PC-9 (cell line): ENCODE results near the gene CNPY3. TPM values are rescaled to one million over a fixed set of nuclear protein-coding genes. Genes with fewer than 3 reads are reported as not detected.

ENCODE experiments used
- BruUV-seq: library from RNA; stranded (reverse); fragments of 400-500 nt; replicated peaks from 2 replicates; lab custom pipeline; 2021; lab: Mats Ljungman, UMichigan
- CTCF ChIA-PET: fragments of 300-600 bp; sonication (Branson Sonifier 250); formaldehyde crosslinking; loops from one replicate; lab custom pipeline; 2022; ENCODE audit warnings: antibody characterized with exemption; lab: Charles Lee
- POLR2A ChIA-PET: fragments of 300-600 bp; sonication (Branson Sonifier 250); formaldehyde crosslinking; loops from one replicate; lab custom pipeline; 2022; ENCODE audit warnings: antibody characterized with exemption; ENCODE audit not compliant: unreplicated experiment; lab: Charles Lee
- DNase-seq, 2 experiments: peaks; one replicate each; pipeline versions ENCODE4 v3.0.0 to v3.0.0-alpha.2; 2015 to 2022; ENCODE audit warnings: mixed read lengths in 1 of 2
- H2AFZ ChIP-seq: fragments of 200-600 bp; sonication (generic); 2 replicates; pipeline ENCODE4 v1.8.1; 2017; ENCODE audit warnings: antibody characterized with exemption
- H3F3A ChIP-seq: fragments of 200-600 bp; sonication (generic); 2 replicates; pipeline ENCODE4 v1.8.1; 2017; ENCODE audit warnings: antibody characterized with exemption, mild to moderate bottlenecking, low read depth; ENCODE audit not compliant: insufficient read depth
- H3K27ac ChIP-seq: fragments of 200-600 bp; sonication (generic); 2 replicates; pipeline ENCODE4 v1.6.1; 2016; ENCODE audit warnings: mixed run types
- H3K27me3 ChIP-seq: fragments of 200-600 bp; sonication (generic); 2 replicates; pipeline ENCODE4 v1.6.1; 2016; ENCODE audit warnings: low read depth, mixed run types; ENCODE audit not compliant: insufficient read depth
- H3K36me3 ChIP-seq: fragments of 200-600 bp; sonication (generic); 2 replicates; pipeline ENCODE4 v1.6.1; 2016; ENCODE audit warnings: low read depth, mixed run types
- H3K4me1 ChIP-seq: fragments of 200-600 bp; sonication (generic); replicated peaks from 2 replicates; pipeline ENCODE4 v1.6.1; 2016; ENCODE audit warnings: mixed run types; ENCODE audit not compliant: insufficient read depth
- H3K4me2 ChIP-seq: fragments of 200-600 bp; sonication (generic); 2 replicates; pipeline ENCODE4 v1.6.1; 2017; ENCODE audit warnings: mixed run types
- H3K4me3 ChIP-seq: fragments of 200-600 bp; sonication (generic); 2 replicates; pipeline ENCODE4 v1.6.1; 2016; ENCODE audit warnings: mixed run types
- H3K79me2 ChIP-seq: fragments of 200-600 bp; sonication (generic); 2 replicates; pipeline ENCODE4 v1.6.1; 2017; ENCODE audit warnings: low read depth, mixed run types
- H3K9me2 ChIP-seq: fragments of 200-600 bp; sonication (generic); 2 replicates; pipeline ENCODE4 v1.8.1; 2017; ENCODE audit warnings: mild to moderate bottlenecking; ENCODE audit not compliant: insufficient read depth
- H3K9me3 ChIP-seq: fragments of 200-600 bp; sonication (generic); 2 replicates; pipeline ENCODE4 v1.8.1; 2016; ENCODE audit warnings: low read depth; ENCODE audit not compliant: insufficient read depth
- H4K20me1 ChIP-seq: fragments of 200-600 bp; sonication (generic); 2 replicates; pipeline ENCODE4 v1.8.1; 2017; ENCODE audit not compliant: insufficient read depth
- CTCF ChIP-seq: fragments of 200-600 bp; sonication (generic); conservative IDR thresholded peaks from 2 replicates; pipeline ENCODE4 v1.6.1; 2017; ENCODE audit warnings: mixed run types, antibody characterized with exemption, mild to moderate bottlenecking, moderate library complexity
- EZH2 ChIP-seq: fragments of 200-600 bp; sonication (generic); IDR thresholded peaks from 2 replicates; pipeline ENCODE4 v1.8.0; 2017; ENCODE audit warnings: antibody characterized with exemption, low read depth
- intact Hi-C: fragments of 100-400 bp; cut with micrococcal nuclease; formaldehyde crosslinking; loops from one replicate; pipeline ENCODE4 v1.10.0; 2022; ENCODE audit not compliant: unreplicated experiment
- total RNA-seq: library from RNA; stranded (reverse); gene quantifications from 2 replicates; pipeline ENCODE4 v1.2.3, GENCODE V29; 2021

Gene CNPY3
- total RNA-seq, 1 experiment from 2014 or later: 47.7 TPM

GRCh38 chr6:42962096-42962495 lies 32.8 kb downstream of the CNPY3 start:
- H3K27me3 ChIP-seq: no peaks in the 10 kb centered on the region
- H3F3A ChIP-seq: peaks cover 9% of the 10 kb centered on the region; the same call in 1 of the 2 replicates
- TF ChIP-seq EZH2 (no peak), CTCF (no peak)
- H3K4me1 ChIP-seq: peaks cover 11% of the 10 kb centered on the region
- H3K9me2 ChIP-seq: no peaks in the 10 kb centered on the region
- no peak overlapping the region for H3K27ac ChIP-seq
- no peaks in the 10 kb centered on the region for H4K20me1 ChIP-seq
- no peak overlapping the region for H2AFZ ChIP-seq
- CTCF ChIA-PET: no interaction called here
- BruUV-seq: no TSS peak
- no peak for DNase-seq
- no peak overlapping the region for H3K4me2 ChIP-seq
- H3K9me3 ChIP-seq: no peaks in the 10 kb centered on the region
- H3K36me3 ChIP-seq: no peaks in the 10 kb centered on the region; the same call in 1 of the 2 replicates
- POLR2A ChIA-PET: no interaction called here
- no peak overlapping the region for H3K4me3 ChIP-seq
- intact Hi-C loops: no loop called here
- no peaks in the 10 kb centered on the region for H3K79me2 ChIP-seq

- no peaks in the 10 kb centered on the region for H4K20me1 ChIP-seq
- no peak for DNase-seq
- no peak overlapping the region for H3K4me2 ChIP-seq
- BruUV-seq: no TSS peak
- H2AFZ ChIP-seq: no peak overlapping the region
- no peak overlapping the region for H3K4me3 ChIP-seq
- no peaks in the 10 kb centered on the region for H3K79me2 ChIP-seq
- H3K9me2 ChIP-seq: no peaks in the 10 kb centered on the region
- H3K27me3 ChIP-seq: no peaks in the 10 kb centered on the region
- H3K36me3 ChIP-seq: no peaks in the 10 kb centered on the region; the same call in 1 of the 2 replicates
- POLR2A ChIA-PET: no interaction called here
- CTCF ChIA-PET: no interaction called here
- H3K27ac ChIP-seq: no peak overlapping the region
- H3K9me3 ChIP-seq: no peaks in the 10 kb centered on the region
- peaks cover 11% of the 10 kb centered on the region for H3K4me1 ChIP-seq
- intact Hi-C loops: no loop called here
- no peak for TF ChIP-seq CTCF
- TF ChIP-seq EZH2: no peak
- peaks cover 9% of the 10 kb centered on the region; the same call in 1 of the 2 replicates for H3F3A ChIP-seq
Measured at GRCh38 chr6:42962502-42963178, 33.4 kb downstream of the CNPY3 start.

- Histone ChIP-seq H3K9me2 (no peaks in the 10 kb centered on the region), H3K36me3 (no peaks in the 10 kb centered on the region; the same call in 1 of the 2 replicates), H3K79me2 (no peaks in the 10 kb centered on the region), H3K4me3 (no peak overlapping the region), H3K4me1 (peaks cover 11% of the 10 kb centered on the region), H3K27ac (no peak overlapping the region), H3F3A (peaks cover 9% of the 10 kb centered on the region; the same call in 1 of the 2 replicates), H3K4me2 (no peak overlapping the region), H4K20me1 (no peaks in the 10 kb centered on the region), H3K9me3 (no peaks in the 10 kb centered on the region), H2AFZ (no peak overlapping the region), H3K27me3 (no peaks in the 10 kb centered on the region)
- CTCF ChIA-PET: no interaction called here
- BruUV-seq: no TSS peak
- TF ChIP-seq EZH2 (no peak), CTCF (no peak)
- intact Hi-C loops: no loop called here
- DNase-seq: no peak
- POLR2A ChIA-PET: no interaction called here
Measured at GRCh38 chr6:42963179-42963854, 34.0 kb downstream of the CNPY3 start.
